Endothelial cell (in vitro differentiated cells): Measurements from ENCODE around the gene ELAVL3. TPM values are rescaled to one million over a fixed set of nuclear protein-coding genes. Genes with fewer than 3 reads are reported as not detected.
"Not testable (repeated sequence)": the region's sequence is repeated elsewhere in the genome, so short reads cannot be mapped to it uniquely, and the experiment has no call there.

Experiments used
- DNase-seq: peaks from one replicate; pipeline ENCODE4 v3.0.0; 2021; ENCODE audit warnings: low spot score
- H3K27ac Mint-ChIP-seq: one replicate; pipeline ENCODE4 v1.8.0; 2021; ENCODE audit warnings: mixed read lengths, inconsistent platforms; ENCODE audit not compliant: unreplicated experiment
- H3K27me3 Mint-ChIP-seq: one replicate; pipeline ENCODE4 v1.8.0; 2021; ENCODE audit warnings: mild to moderate bottlenecking, moderate library complexity, mixed read lengths, inconsistent platforms; ENCODE audit not compliant: unreplicated experiment
- H3K36me3 Mint-ChIP-seq: one replicate; pipeline ENCODE4 v1.8.0; 2021; ENCODE audit warnings: mild to moderate bottlenecking, low read depth, mixed read lengths, inconsistent platforms; ENCODE audit not compliant: unreplicated experiment
- H3K4me1 Mint-ChIP-seq: one replicate; pipeline ENCODE4 v1.8.0; 2021; ENCODE audit warnings: mild to moderate bottlenecking, mixed read lengths, inconsistent platforms; ENCODE audit not compliant: unreplicated experiment
- H3K4me3 Mint-ChIP-seq: one replicate; pipeline ENCODE4 v1.8.0; 2021; ENCODE audit warnings: mild to moderate bottlenecking, mixed read lengths, inconsistent platforms; ENCODE audit not compliant: unreplicated experiment
- H3K9me3 Mint-ChIP-seq: one replicate; pipeline ENCODE4 v1.8.0; 2021; ENCODE audit warnings: mixed read lengths, inconsistent platforms; ENCODE audit not compliant: unreplicated experiment
- total RNA-seq: library from RNA; stranded (reverse); fragmentation: NEBNext Ultra II Directional; extraction: Animal tissue kit (Norgen Biotek cat#: 25700); gene quantifications from one replicate; pipeline ENCODE4 v1.2.1, GENCODE V29; 2021; ENCODE audit not compliant: unreplicated experiment
- TF ChIP-seq, protein P1 (sequence below): fragments of 200-600 bp; sonication (generic); IDR thresholded peaks from one replicate; pipeline ENCODE4 v1.5.0; 2021; ENCODE audit warnings: antibody characterized with exemption; ENCODE audit not compliant: unreplicated experiment

The ELAVL3 gene
- total RNA-seq, 1 donor from 2014 or later, result 0.54 TPM

DNA sequence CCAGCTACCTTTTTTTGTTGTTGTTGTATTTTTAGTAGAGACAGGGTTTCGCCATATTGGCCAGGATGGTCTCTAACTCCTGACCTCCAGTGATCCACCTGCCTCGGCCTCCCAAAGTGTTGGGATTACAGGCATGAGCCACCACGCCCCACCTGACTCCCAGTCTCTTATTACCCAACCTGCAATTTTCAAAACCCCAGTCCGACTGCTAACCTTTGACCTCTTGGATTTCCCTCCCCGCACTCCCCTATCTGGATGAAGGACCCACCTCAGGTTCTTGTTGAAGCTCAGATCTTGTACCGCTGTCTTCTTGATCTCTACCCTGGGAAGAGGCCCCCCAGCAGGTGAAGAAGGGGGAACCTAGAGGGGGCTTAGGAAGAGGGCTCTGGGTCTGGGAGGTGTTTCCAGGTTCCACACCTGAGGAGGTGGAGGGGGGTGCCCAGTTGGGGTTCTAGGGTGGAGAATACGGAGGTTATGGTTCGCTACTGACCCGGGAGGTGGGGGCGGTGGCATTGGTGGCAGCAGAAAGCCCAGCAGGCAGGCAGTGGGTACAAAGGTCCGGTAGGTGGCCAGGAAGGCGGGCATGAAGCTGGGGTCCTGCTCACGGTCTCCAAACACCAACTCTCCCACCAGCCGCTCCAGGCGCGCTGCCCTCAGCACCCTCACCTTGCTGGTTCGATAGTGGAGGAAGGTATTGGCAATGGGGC, 64.3 kb downstream of the ELAVL3 start:
- DNase-seq, result no peak
- Mint-ChIP-seq H3K4me3 (peak overlapping the region; percentile 62), H3K4me1 (peaks cover 2% of the 10 kb centered on the region), H3K27ac (no peak overlapping the region), H3K9me3 (no peaks in the 10 kb centered on the region), H3K27me3 (peaks cover 20% of the 10 kb centered on the region), H3K36me3 (no peaks in the 10 kb centered on the region)
- TF ChIP-seq, protein P1, sequence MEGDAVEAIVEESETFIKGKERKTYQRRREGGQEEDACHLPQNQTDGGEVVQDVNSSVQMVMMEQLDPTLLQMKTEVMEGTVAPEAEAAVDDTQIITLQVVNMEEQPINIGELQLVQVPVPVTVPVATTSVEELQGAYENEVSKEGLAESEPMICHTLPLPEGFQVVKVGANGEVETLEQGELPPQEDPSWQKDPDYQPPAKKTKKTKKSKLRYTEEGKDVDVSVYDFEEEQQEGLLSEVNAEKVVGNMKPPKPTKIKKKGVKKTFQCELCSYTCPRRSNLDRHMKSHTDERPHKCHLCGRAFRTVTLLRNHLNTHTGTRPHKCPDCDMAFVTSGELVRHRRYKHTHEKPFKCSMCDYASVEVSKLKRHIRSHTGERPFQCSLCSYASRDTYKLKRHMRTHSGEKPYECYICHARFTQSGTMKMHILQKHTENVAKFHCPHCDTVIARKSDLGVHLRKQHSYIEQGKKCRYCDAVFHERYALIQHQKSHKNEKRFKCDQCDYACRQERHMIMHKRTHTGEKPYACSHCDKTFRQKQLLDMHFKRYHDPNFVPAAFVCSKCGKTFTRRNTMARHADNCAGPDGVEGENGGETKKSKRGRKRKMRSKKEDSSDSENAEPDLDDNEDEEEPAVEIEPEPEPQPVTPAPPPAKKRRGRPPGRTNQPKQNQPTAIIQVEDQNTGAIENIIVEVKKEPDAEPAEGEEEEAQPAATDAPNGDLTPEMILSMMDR, result no peak

DNA sequence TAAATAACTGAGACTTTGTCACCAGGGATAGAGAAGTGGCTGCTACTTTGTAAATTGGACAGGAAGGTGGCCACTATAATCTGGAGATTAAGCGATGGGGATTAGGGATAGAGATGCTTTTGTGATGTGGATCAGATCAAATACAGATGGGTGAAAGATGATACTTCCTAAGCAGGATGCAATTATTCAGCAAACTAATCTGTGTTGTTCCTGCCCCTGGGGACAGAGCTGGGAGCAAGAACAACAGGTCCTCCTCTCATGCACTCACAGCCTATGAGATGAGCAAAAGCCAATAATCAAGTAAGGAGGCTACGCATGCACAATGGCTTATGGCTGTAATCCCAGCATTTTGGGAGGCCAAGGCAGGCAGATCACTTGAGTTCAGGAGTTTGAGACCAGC, 66.3 kb downstream of the ELAVL3 start:
- no peak for DNase-seq
- peaks cover 10% of the 10 kb centered on the region for H3K27me3 Mint-ChIP-seq
- H3K4me1 Mint-ChIP-seq, result no peaks in the 10 kb centered on the region
- H3K27ac Mint-ChIP-seq, result no peak overlapping the region
- H3K36me3 Mint-ChIP-seq, result no peaks in the 10 kb centered on the region
- no peak overlapping the region for H3K4me3 Mint-ChIP-seq
- no peaks in the 10 kb centered on the region for H3K9me3 Mint-ChIP-seq
- TF ChIP-seq, protein P1, result no peak

DNA sequence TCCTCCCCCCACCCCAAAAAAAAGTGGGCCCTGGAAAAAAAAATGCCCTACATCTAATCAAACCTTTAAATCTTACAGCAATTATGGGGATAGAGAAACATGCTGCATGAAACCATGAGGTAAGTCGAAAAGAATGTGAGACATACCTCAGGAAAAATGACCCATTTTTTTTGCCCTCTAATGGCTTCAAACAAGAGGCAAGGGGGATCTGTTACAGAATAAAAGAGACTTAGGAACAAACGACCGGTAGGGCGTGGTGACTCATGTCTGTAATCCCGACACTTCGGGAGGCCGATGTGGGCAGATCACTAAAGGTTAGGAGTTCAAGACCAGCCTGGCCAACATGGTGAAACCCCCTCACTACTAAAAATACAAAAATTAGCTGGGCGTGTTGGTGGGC, 70.2 kb downstream of the ELAVL3 start:
- Mint-ChIP-seq H3K4me3 (no peak overlapping the region), H3K9me3 (no peaks in the 10 kb centered on the region), H3K27me3 (peaks cover 1% of the 10 kb centered on the region), H3K4me1 (no peaks in the 10 kb centered on the region), H3K27ac (no peak overlapping the region), H3K36me3 (no peaks in the 10 kb centered on the region)
- TF ChIP-seq, protein P1, result no peak
- no peak for DNase-seq

DNA sequence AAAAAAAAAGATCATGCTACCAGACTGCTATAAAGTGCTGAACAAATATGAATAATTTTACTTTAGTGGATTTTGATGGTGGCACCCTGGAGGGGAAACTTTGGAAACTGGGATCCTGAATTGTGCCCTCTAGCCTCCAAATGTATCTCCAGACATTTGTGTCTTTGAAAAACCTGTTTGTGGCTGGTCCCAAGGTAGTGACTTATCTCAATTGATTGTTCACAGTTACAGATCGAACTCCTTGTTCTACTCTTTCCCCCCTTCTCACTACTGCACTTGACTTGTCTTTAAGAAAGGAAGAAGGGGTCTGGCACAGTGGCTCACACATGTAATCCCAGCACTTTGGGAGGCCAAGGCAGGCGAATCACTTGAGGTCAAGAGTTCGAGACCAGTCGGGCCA, 72.3 kb downstream of the ELAVL3 start:
- Mint-ChIP-seq H3K27ac (no peak overlapping the region), H3K36me3 (no peaks in the 10 kb centered on the region), H3K9me3 (no peaks in the 10 kb centered on the region), H3K27me3 (peaks cover 2% of the 10 kb centered on the region), H3K4me3 (no peak overlapping the region), H3K4me1 (no peaks in the 10 kb centered on the region)
- TF ChIP-seq, protein P1, result no peak
- no peak for DNase-seq

DNA sequence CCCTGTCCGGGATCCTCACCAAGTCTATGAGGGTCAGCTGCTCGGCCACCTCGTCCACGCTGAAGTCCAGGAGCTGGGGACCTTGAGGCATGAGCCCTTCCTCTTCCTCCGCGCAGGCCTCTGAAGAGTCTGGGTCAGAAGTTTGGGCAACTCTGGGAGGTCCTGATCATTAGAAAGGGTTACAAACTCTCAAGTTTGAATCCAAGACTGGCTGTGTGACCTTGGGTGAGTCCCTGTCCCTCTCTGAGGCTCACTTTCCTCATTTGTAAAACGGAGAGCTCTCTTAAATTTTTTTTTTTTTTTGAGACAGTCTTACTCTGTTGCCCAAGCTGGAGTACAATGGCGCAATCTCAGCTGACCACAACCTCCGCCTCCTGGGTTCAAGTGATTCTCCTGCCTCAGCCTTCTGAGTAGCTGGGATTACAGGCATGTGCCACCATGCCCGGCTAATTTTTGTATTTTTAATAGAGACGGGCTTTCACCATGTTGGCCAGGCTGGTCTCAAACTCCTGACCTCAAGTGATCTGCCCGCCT, 74.1 kb downstream of the ELAVL3 start:
- DNase-seq, H3K36me3 Mint-ChIP-seq, H3K9me3 Mint-ChIP-seq, H3K27me3 Mint-ChIP-seq, H3K4me3 Mint-ChIP-seq, H3K4me1 Mint-ChIP-seq, H3K27ac Mint-ChIP-seq: not testable (repeated sequence)
